GM19035 (cell line): ENCODE measurements around the gene YPEL1.
"Not testable (repeated sequence)": the region's sequence is repeated elsewhere in the genome, so short reads cannot be mapped to it uniquely, and the experiment has no call there.

ENCODE experiments used
- ATAC-seq: cut with Tn5 transposase; IDR thresholded peaks from one replicate; pipeline ENCODE4 v1.9.1; 2021; ENCODE audit not compliant: unreplicated experiment

The YPEL1 gene

GRCh38 chr22:21684492-21685163 lies 51.0 kb downstream of the YPEL1 start:
- ATAC-seq = no peak

- ATAC-seq = no peak
Measured at GRCh38 chr22:21683401-21683811, 52.2 kb downstream of the YPEL1 start.

GRCh38 chr22:21682385-21683175 lies 53.0 kb downstream of the YPEL1 start:
- no peak for ATAC-seq

GRCh38 chr22:21681566-21682370 lies 53.8 kb downstream of the YPEL1 start:
- no peak for ATAC-seq

GRCh38 chr22:21680830-21681565 lies 54.6 kb downstream of the YPEL1 start:
- no peak for ATAC-seq

GRCh38 chr22:21679383-21679782 lies 56.2 kb downstream of the YPEL1 start:
- ATAC-seq = no peak

GRCh38 chr22:21678842-21679241 lies 56.8 kb downstream of the YPEL1 start:
- ATAC-seq = not testable (repeated sequence)

- no peak for ATAC-seq
Measured at GRCh38 chr22:21677606-21678443, 57.8 kb downstream of the YPEL1 start.

- no peak for ATAC-seq
Measured at GRCh38 chr22:21674638-21675245, 60.9 kb downstream of the YPEL1 start.

GRCh38 chr22:21673534-21674321 lies 61.9 kb downstream of the YPEL1 start:
- no peak for ATAC-seq

- ATAC-seq = no peak
Measured at GRCh38 chr22:21672107-21672629, 63.4 kb downstream of the YPEL1 start.

- no peak for ATAC-seq
Measured at GRCh38 chr22:21669026-21669425, 66.6 kb downstream of the YPEL1 start.

GRCh38 chr22:21666786-21667185 lies 68.8 kb downstream of the YPEL1 start:
- no peak for ATAC-seq

- no peak for ATAC-seq
Measured at GRCh38 chr22:21665047-21665851, 70.3 kb downstream of the YPEL1 start.

GRCh38 chr22:21663738-21664137 lies 71.9 kb downstream of the YPEL1 start:
- no peak for ATAC-seq

- ATAC-seq = no peak
Measured at GRCh38 chr22:21661991-21662390, 73.6 kb downstream of the YPEL1 start.

GRCh38 chr22:21660904-21661303 lies 74.7 kb downstream of the YPEL1 start:
- no peak for ATAC-seq
